Measurements from ENCODE around the gene WNT2.

Gene WNT2

DNA sequence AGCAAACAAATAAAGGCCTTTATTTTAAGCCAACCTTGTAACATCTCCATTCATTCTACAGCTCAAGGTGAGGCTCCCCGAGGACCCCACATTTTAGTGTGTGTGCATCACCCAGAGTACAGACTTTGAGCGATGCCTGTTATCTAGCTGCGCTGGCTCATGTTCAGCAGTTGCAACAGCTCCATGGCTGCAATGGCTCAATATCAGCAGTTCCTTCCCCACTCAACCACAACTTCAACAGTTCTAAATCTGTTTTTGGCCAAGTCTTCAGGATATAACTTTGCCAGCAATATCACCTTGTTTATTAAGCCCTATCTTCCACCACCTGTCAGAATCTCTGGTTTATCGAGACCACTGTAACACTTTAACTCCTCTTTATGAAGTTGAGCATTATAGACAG is 95.8 kb downstream of the WNT2 start:
- Histone ChIP-seq H4K20me1 (ENCODE audit: insufficient read depth, low read length, poor library complexity, severe bottlenecking) (no peaks in the 10 kb centered on the region), H3K27me3 (ENCODE audit: insufficient read depth, low read length, poor library complexity, severe bottlenecking) (no peaks in the 10 kb centered on the region), H3F3A (ENCODE audit: low read depth) (no peaks in the 10 kb centered on the region), H3K36me3 (ENCODE audit: insufficient read depth, low read length) (no peaks in the 10 kb centered on the region), H3K9me2 (replicated peaks; ENCODE audit: low read depth, low read length) (no peaks in the 10 kb centered on the region), H3K4me1 (ENCODE audit: insufficient read depth, low read length, poor library complexity, severe bottlenecking) (no peaks in the 10 kb centered on the region), H3K4me2 (ENCODE audit: low read depth, low read length, poor library complexity, severe bottlenecking) (no peak overlapping the region), H2AFZ (ENCODE audit: low read length) (no peak overlapping the region), H3K9ac (ENCODE audit: low read depth, low read length, poor library complexity, severe bottlenecking) (no peak overlapping the region), H3K4me3 (ENCODE audit: low read length, poor library complexity, severe bottlenecking) (no peak overlapping the region), H3K79me2 (ENCODE audit: insufficient read depth, low read length) (no peaks in the 10 kb centered on the region), H3K9me3 (ENCODE audit: insufficient read depth, low read depth, low read length) (no peaks in the 10 kb centered on the region)
- TF ChIP-seq, protein P1, sequence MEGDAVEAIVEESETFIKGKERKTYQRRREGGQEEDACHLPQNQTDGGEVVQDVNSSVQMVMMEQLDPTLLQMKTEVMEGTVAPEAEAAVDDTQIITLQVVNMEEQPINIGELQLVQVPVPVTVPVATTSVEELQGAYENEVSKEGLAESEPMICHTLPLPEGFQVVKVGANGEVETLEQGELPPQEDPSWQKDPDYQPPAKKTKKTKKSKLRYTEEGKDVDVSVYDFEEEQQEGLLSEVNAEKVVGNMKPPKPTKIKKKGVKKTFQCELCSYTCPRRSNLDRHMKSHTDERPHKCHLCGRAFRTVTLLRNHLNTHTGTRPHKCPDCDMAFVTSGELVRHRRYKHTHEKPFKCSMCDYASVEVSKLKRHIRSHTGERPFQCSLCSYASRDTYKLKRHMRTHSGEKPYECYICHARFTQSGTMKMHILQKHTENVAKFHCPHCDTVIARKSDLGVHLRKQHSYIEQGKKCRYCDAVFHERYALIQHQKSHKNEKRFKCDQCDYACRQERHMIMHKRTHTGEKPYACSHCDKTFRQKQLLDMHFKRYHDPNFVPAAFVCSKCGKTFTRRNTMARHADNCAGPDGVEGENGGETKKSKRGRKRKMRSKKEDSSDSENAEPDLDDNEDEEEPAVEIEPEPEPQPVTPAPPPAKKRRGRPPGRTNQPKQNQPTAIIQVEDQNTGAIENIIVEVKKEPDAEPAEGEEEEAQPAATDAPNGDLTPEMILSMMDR (conservative IDR thresholded peaks at IDR 0.05; ENCODE audit: low read length), result no peak
- TF ChIP-seq EZH2phosphoT487 (IDR thresholded peaks at IDR 0.05; ENCODE audit: borderline replicate concordance), result no peak

DNA sequence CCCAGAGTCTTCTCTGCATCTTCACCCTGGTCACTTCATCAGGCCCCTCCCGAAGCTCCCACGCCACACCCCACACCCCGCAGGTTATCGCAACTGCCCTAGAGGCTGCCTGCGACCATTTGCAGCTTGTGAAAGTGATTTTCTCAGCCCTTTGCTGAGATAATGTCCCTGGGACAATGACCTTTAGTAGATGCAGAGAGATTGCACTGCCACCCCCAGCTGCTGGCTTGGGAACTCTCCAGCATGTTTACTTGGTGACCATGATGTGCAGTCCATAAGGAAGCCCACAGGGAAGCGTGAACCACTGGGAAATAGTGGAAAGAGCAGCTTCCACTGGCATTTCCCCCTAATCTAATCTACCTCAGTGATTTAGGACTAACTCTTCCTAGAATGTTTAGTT is 97.3 kb downstream of the WNT2 start:
- H3K36me3 ChIP-seq (ENCODE audit: insufficient read depth, low read length), result no peaks in the 10 kb centered on the region
- H3K9me3 ChIP-seq (ENCODE audit: insufficient read depth, low read depth, low read length), result no peaks in the 10 kb centered on the region

More for the DNA sequence above, 97.3 kb downstream of the WNT2 start:
- no peaks in the 10 kb centered on the region for H3F3A ChIP-seq (ENCODE audit: low read depth)
- TF ChIP-seq EZH2phosphoT487 (IDR thresholded peaks at IDR 0.05; ENCODE audit: borderline replicate concordance), result no peak
- TF ChIP-seq, protein P1 (conservative IDR thresholded peaks at IDR 0.05; ENCODE audit: low read length), result no peak
- H3K4me2 ChIP-seq (ENCODE audit: low read depth, low read length, poor library complexity, severe bottlenecking), result no peak overlapping the region
- no peaks in the 10 kb centered on the region for H3K79me2 ChIP-seq (ENCODE audit: insufficient read depth, low read length)
- no peaks in the 10 kb centered on the region for H3K27me3 ChIP-seq (ENCODE audit: insufficient read depth, low read length, poor library complexity, severe bottlenecking)
- H3K9me2 ChIP-seq (replicated peaks; ENCODE audit: low read depth, low read length), result no peaks in the 10 kb centered on the region
- H3K4me1 ChIP-seq (ENCODE audit: insufficient read depth, low read length, poor library complexity, severe bottlenecking), result no peaks in the 10 kb centered on the region
- H3K9ac ChIP-seq (ENCODE audit: low read depth, low read length, poor library complexity, severe bottlenecking), result no peak overlapping the region
- no peak overlapping the region for H2AFZ ChIP-seq (ENCODE audit: low read length)
- no peak overlapping the region for H3K4me3 ChIP-seq (ENCODE audit: low read length, poor library complexity, severe bottlenecking)
- H4K20me1 ChIP-seq (ENCODE audit: insufficient read depth, low read length, poor library complexity, severe bottlenecking), result no peaks in the 10 kb centered on the region

Measured in Loucy (cell line).